Ectodermal cell (in vitro differentiated cells): ENCODE measurements around the gene GSG1.
"Not testable (repeated sequence)": the region's sequence is repeated elsewhere in the genome, so short reads cannot be mapped to it uniquely, and the experiment has no call there.

Experiments used
- H3K27ac ChIP-seq: 2 replicates; pipeline ENCODE4 v1.7.0; 2013; ENCODE audit warnings: mild to moderate bottlenecking, low read depth, low read length; ENCODE audit not compliant: insufficient read depth, poor library complexity, severe bottlenecking
- H3K27me3 ChIP-seq: 2 replicates; pipeline ENCODE4 v1.7.0; 2013; ENCODE audit warnings: mild to moderate bottlenecking, low read length; ENCODE audit not compliant: insufficient read depth, control insufficient read depth, poor library complexity, severe bottlenecking
- H3K36me3 ChIP-seq: one replicate; pipeline ENCODE4 v1.7.0; 2013; ENCODE audit warnings: low read length; ENCODE audit not compliant: control insufficient read depth, insufficient read depth
- H3K4me1 ChIP-seq: one replicate; pipeline ENCODE4 v1.7.0; 2013; ENCODE audit warnings: low read length; ENCODE audit not compliant: control insufficient read depth, insufficient read depth
- H3K4me3 ChIP-seq: 2 replicates; pipeline ENCODE4 v1.7.0; 2013; ENCODE audit warnings: low read depth, low read length, control low read depth; ENCODE audit not compliant: insufficient read depth
- H3K9me3 ChIP-seq: 2 replicates; pipeline ENCODE4 v1.7.0; 2013; ENCODE audit warnings: mild to moderate bottlenecking, low read length, moderate library complexity; ENCODE audit not compliant: control insufficient read depth
- WGBS, 2 experiments: methylation state at CpG; one replicate each; pipeline ENCODE4 v1.1.7; 2013; ENCODE audit warnings: missing lambda C conversion rate in 2 of 2; 5-methylcytosine and 5-hydroxymethylcytosine counted together

GSG1 gene

GRCh38 chr12:13042666-13043230 is 60.7 kb downstream of the GSG1 start:
- Histone ChIP-seq H3K4me1 (peaks cover 12% of the 10 kb centered on the region), H3K27me3 (no peaks in the 10 kb centered on the region), H3K27ac (no peak overlapping the region), H3K9me3 (no peaks in the 10 kb centered on the region), H3K36me3 (no peaks in the 10 kb centered on the region), H3K4me3 (no peak overlapping the region)
- WGBS, 2 experiments: 75 to 80% methylated on average over 3 of the region's 4 CpGs

- Histone ChIP-seq H3K9me3 (no peaks in the 10 kb centered on the region), H3K4me1 (peaks cover 12% of the 10 kb centered on the region), H3K4me3 (no peak overlapping the region), H3K36me3 (no peaks in the 10 kb centered on the region), H3K27me3 (no peaks in the 10 kb centered on the region), H3K27ac (no peak overlapping the region)
- WGBS, 2 experiments: 93 to 98% methylated on average over 2 of the region's 2 CpGs
These were observed 62.2 kb downstream of the GSG1 start for GRCh38 chr12:13041224-13041623.

- Histone ChIP-seq H3K4me3 (no peak overlapping the region), H3K9me3 (no peaks in the 10 kb centered on the region), H3K4me1 (peaks cover 9% of the 10 kb centered on the region), H3K27ac (no peak overlapping the region), H3K36me3 (no peaks in the 10 kb centered on the region), H3K27me3 (no peaks in the 10 kb centered on the region)
- WGBS, 2 experiments: 90% methylated on average over 5 of the region's 5 CpGs
These were observed 64.0 kb downstream of the GSG1 start for GRCh38 chr12:13039328-13039956.

- no peaks in the 10 kb centered on the region for H3K27me3 ChIP-seq
- no peak overlapping the region for H3K4me3 ChIP-seq
- H3K27ac ChIP-seq: no peak overlapping the region
- no peaks in the 10 kb centered on the region for H3K36me3 ChIP-seq
- H3K9me3 ChIP-seq: no peaks in the 10 kb centered on the region
- 91 to 95% methylated on average over 4 of the region's 4 CpGs for WGBS, 2 experiments
- peaks cover 6% of the 10 kb centered on the region for H3K4me1 ChIP-seq
These were observed 64.8 kb downstream of the GSG1 start for GRCh38 chr12:13038491-13039161.

GRCh38 chr12:13036881-13037280 is 66.6 kb downstream of the GSG1 start:
- peaks cover 4% of the 10 kb centered on the region for H3K4me1 ChIP-seq
- no peaks in the 10 kb centered on the region for H3K9me3 ChIP-seq
- no peaks in the 10 kb centered on the region for H3K36me3 ChIP-seq
- 91 to 97% methylated on average over 2 to 3 of the region's 3 CpGs for WGBS, 2 experiments
- H3K27ac ChIP-seq: no peak overlapping the region
- H3K27me3 ChIP-seq: no peaks in the 10 kb centered on the region
- no peak overlapping the region for H3K4me3 ChIP-seq

GRCh38 chr12:13035335-13035734 is 68.1 kb downstream of the GSG1 start:
- 91 to 96% methylated on average over 5 of the region's 5 CpGs for WGBS, 2 experiments
- H3K36me3 ChIP-seq, H3K27ac ChIP-seq, H3K4me3 ChIP-seq, H3K4me1 ChIP-seq, H3K27me3 ChIP-seq, H3K9me3 ChIP-seq: not testable (repeated sequence)
